Hepatocyte (in vitro differentiated cells): ENCODE results near the gene AP3S2. TPM values are rescaled to one million over a fixed set of nuclear protein-coding genes. Genes with fewer than 3 reads are reported as not detected.
A peak's percentile ranks its signal among the peaks of the same experiment; 100 is the strongest.
"Not testable (repeated sequence)": the region's sequence is repeated elsewhere in the genome, so short reads cannot be mapped to it uniquely, and the experiment has no call there.

Experiments
- DNase-seq: peaks from one replicate; pipeline ENCODE4 v3.0.0-alpha.2; 2016; ENCODE audit warnings: low spot score
- H2AFZ ChIP-seq: fragments of 200-600 bp; sonication (generic); 2 replicates; pipeline ENCODE4 v1.6.0; 2016; ENCODE audit warnings: antibody characterized with exemption, mild to moderate bottlenecking
- H3K27ac ChIP-seq: fragments of 200-600 bp; sonication (generic); 2 replicates; pipeline ENCODE4 v1.5.1; 2016; ENCODE audit warnings: mild to moderate bottlenecking
- H3K27me3 ChIP-seq: fragments of 200-600 bp; sonication (generic); 2 replicates; pipeline ENCODE4 v1.6.1; 2016
- H3K36me3 ChIP-seq: fragments of 200-600 bp; sonication (generic); replicated peaks from 2 replicates; pipeline ENCODE4 v1.5.1; 2016; ENCODE audit warnings: low read depth; ENCODE audit not compliant: insufficient read depth
- H3K4me1 ChIP-seq: fragments of 200-600 bp; sonication (generic); 2 replicates; pipeline ENCODE4 v1.5.1; 2016; ENCODE audit warnings: mild to moderate bottlenecking, moderate library complexity; ENCODE audit not compliant: insufficient read depth
- H3K4me2 ChIP-seq: fragments of 200-600 bp; sonication (generic); 2 replicates; pipeline ENCODE4 v1.6.0; 2016
- H3K4me3 ChIP-seq: fragments of 200-600 bp; sonication (generic); 2 replicates; pipeline ENCODE4 v1.5.1; 2016; ENCODE audit warnings: mild to moderate bottlenecking
- H3K79me2 ChIP-seq: fragments of 200-600 bp; sonication (generic); 2 replicates; pipeline ENCODE4 v1.6.0; 2017; ENCODE audit warnings: mild to moderate bottlenecking
- H3K9me2 ChIP-seq: fragments of 200-600 bp; sonication (generic); replicated peaks from 2 replicates; pipeline ENCODE4 v1.6.0; 2017; ENCODE audit warnings: mild to moderate bottlenecking; ENCODE audit not compliant: insufficient read depth
- H3K9me3 ChIP-seq: fragments of 200-600 bp; sonication (generic); 2 replicates; pipeline ENCODE4 v1.5.1; 2016; ENCODE audit warnings: low read depth, mild to moderate bottlenecking
- H4K20me1 ChIP-seq: fragments of 200-600 bp; sonication (generic); 2 replicates; pipeline ENCODE4 v1.6.0; 2016; ENCODE audit warnings: mild to moderate bottlenecking; ENCODE audit not compliant: insufficient read depth, poor library complexity, severe bottlenecking
- CTCF ChIP-seq: fragments of 200-600 bp; sonication (generic); IDR thresholded peaks from 2 replicates; pipeline ENCODE4 v1.5.1; 2016; ENCODE audit warnings: antibody characterized with exemption, mild to moderate bottlenecking; ENCODE audit not compliant: poor library complexity
- EZH2 ChIP-seq: fragments of 200-600 bp; sonication (generic); IDR thresholded peaks from 2 replicates; pipeline ENCODE4 v1.6.1; 2016; ENCODE audit warnings: antibody characterized with exemption, mild to moderate bottlenecking, borderline replicate concordance
- EZH2phosphoT487 ChIP-seq: fragments of 200-600 bp; sonication (generic); IDR thresholded peaks from one replicate; pipeline ENCODE4 v1.6.1; 2018; ENCODE audit warnings: antibody characterized with exemption, mild to moderate bottlenecking, low read depth, moderate library complexity; ENCODE audit not compliant: unreplicated experiment, severe bottlenecking
- WGBS: methylation state at CpG from one replicate; pipeline ENCODE4 v1.1.6; 2016; ENCODE audit warnings: low lambda C conversion rate; ENCODE audit errors: missing lambda C conversion rate; 5-methylcytosine and 5-hydroxymethylcytosine counted together
- polyA plus RNA-seq: library from polyadenylated mRNA; unstranded; fragments of >200 nt; fragmentation: Nextera tagmentation; extraction: Ambion mirVana; gene quantifications from 2 replicates; pipeline ENCODE4 v1.2.1, GENCODE V29; 2016
- total RNA-seq: library from RNA; depleted of rRNA; stranded (reverse); fragments of >200 nt; gene quantifications from 2 replicates; pipeline ENCODE4 v1.2.3, GENCODE V29; 2014

AP3S2 gene
- total and polyA plus RNA-seq, 2 experiments from 2014 or later, result 14.2 to 61.2 TPM

- peaks cover 34% of the 10 kb centered on the region for H3K4me1 ChIP-seq
- H3K4me2 ChIP-seq, result peak overlapping the region; percentile 54
- WGBS, result 84% methylated on average over 15 of the region's 15 CpGs
Measured at GRCh38 chr15:89783861-89784685, 109.7 kb downstream of the AP3S2 start.

GRCh38 chr15:89783111-89783860 lies 110.5 kb downstream of the AP3S2 start:
- H2AFZ ChIP-seq, result no peak overlapping the region
- H3K27ac ChIP-seq, result peak overlapping the region; percentile 76
- no peak for TF ChIP-seq EZH2
- TF ChIP-seq EZH2phosphoT487, result no peak
- no peak for TF ChIP-seq CTCF
- no peaks in the 10 kb centered on the region for H3K9me2 ChIP-seq
- H4K20me1 ChIP-seq, result no peaks in the 10 kb centered on the region
- DNase-seq, result peak; percentile 66
- H3K36me3 ChIP-seq, result no peaks in the 10 kb centered on the region
- peak overlapping the region; percentile 54 for H3K4me2 ChIP-seq
- H3K4me3 ChIP-seq, result no peak overlapping the region
- H3K79me2 ChIP-seq, result no peaks in the 10 kb centered on the region
- H3K4me1 ChIP-seq, result peaks cover 34% of the 10 kb centered on the region
- no peaks in the 10 kb centered on the region for H3K27me3 ChIP-seq
- peaks cover 2% of the 10 kb centered on the region for H3K9me3 ChIP-seq
- 51% methylated on average over 14 of the region's 14 CpGs for WGBS

More at GRCh38 chr15:89783861-89784685, 109.7 kb downstream of the AP3S2 start:
- H3K79me2 ChIP-seq, result no peaks in the 10 kb centered on the region
- H3K9me3 ChIP-seq, result peaks cover 3% of the 10 kb centered on the region
- no peaks in the 10 kb centered on the region for H3K36me3 ChIP-seq
- DNase-seq, result no peak
- no peak overlapping the region for H3K4me3 ChIP-seq
- H3K27ac ChIP-seq, result peak overlapping the region; percentile 76
- H3K9me2 ChIP-seq, result no peaks in the 10 kb centered on the region
- no peak overlapping the region for H2AFZ ChIP-seq
- TF ChIP-seq CTCF (no peak), EZH2phosphoT487 (no peak), EZH2 (no peak)
- no peaks in the 10 kb centered on the region for H3K27me3 ChIP-seq
- H4K20me1 ChIP-seq, result no peaks in the 10 kb centered on the region

- not testable (repeated sequence) for H3K79me2 ChIP-seq, DNase-seq, H3K27me3 ChIP-seq, H4K20me1 ChIP-seq, H3K9me2 ChIP-seq, H3K36me3 ChIP-seq, H3K4me3 ChIP-seq, H2AFZ ChIP-seq, H3K9me3 ChIP-seq
- WGBS, result 92% methylated on average over 9 of the region's 9 CpGs
- Histone ChIP-seq H3K27ac (peak overlapping the region; percentile 76), H3K4me1 (peaks cover 34% of the 10 kb centered on the region), H3K4me2 (peak overlapping the region; percentile 54)
Measured at GRCh38 chr15:89782619-89782950, 111.2 kb downstream of the AP3S2 start.
